ENCODE results near the gene DENND6B.

- TF ChIP-seq SP1 (IDR thresholded peaks at IDR 0.05) (no peak), SUZ12 (IDR thresholded peaks at IDR 0.05) (no peak), FOXA1 (IDR thresholded peaks at IDR 0.05) (no peak), TARDBP (IDR thresholded peaks at IDR 0.05) (no peak), HDGF (IDR thresholded peaks at IDR 0.05; ENCODE audit: borderline replicate concordance) (no peak), FOXK2 (IDR thresholded peaks at IDR 0.05) (no peak), ZNF384 (IDR thresholded peaks at IDR 0.05) (no peak), FOXM1 (IDR thresholded peaks at IDR 0.05; ENCODE audit: borderline replicate concordance) (no peak), ELF4 (IDR thresholded peaks at IDR 0.05) (no peak), BHLHE40 (IDR thresholded peaks at IDR 0.05; ENCODE audit: borderline replicate concordance) (no peak), NFRKB (IDR thresholded peaks at IDR 0.05) (no peak)
Measured at GRCh38 chr22:50262973-50263617, 63.7 kb downstream of the DENND6B start.
